Natural killer cell treated with Interleukin-12 subunit alpha and Interleukin-12 subunit beta and Interleukin-15 and Interleukin-18, amount 100 ng/mL, for 72 hours (primary cell): ENCODE data around the gene EPHA5. TPM values are rescaled to one million over a fixed set of nuclear protein-coding genes. Genes with fewer than 3 reads are reported as not detected.

Experiments used
- ATAC-seq, 2 donors: fragments of 150-1000 bp; cut with Tn5 transposase in 1 of 2; sonication (Bioruptor Pico), chemical (Tn5 transposase) in 1 of 2; 2 replicates each; pipeline ENCODE4 v1.10.0; 2021
- DNase-seq: peaks from one replicate; pipeline ENCODE4 v3.0.0; 2022; ENCODE audit warnings: low spot score
- H3K27ac Mint-ChIP-seq, 2 donors: 1 replicate in 1 of 2; 2 replicates in 1 of 2; pipeline ENCODE4 v1.8.0; 2022; ENCODE audit warnings: mixed read lengths in 2 of 2, mild to moderate bottlenecking in 1 of 2, moderate library complexity in 1 of 2
- H3K27me3 Mint-ChIP-seq, 2 donors: 1 replicate in 1 of 2; 2 replicates in 1 of 2; pipeline ENCODE4 v1.8.0; 2022; ENCODE audit warnings: mixed read lengths in 2 of 2
- H3K36me3 Mint-ChIP-seq: one replicate; pipeline ENCODE4 v1.8.0; 2022; ENCODE audit warnings: mixed read lengths
- H3K4me1 Mint-ChIP-seq, 2 donors: 1 replicate in 1 of 2; 2 replicates in 1 of 2; pipeline ENCODE4 v1.8.0; 2022; ENCODE audit warnings: low read depth in 2 of 2, mixed read lengths in 2 of 2, mild to moderate bottlenecking in 1 of 2
- H3K4me3 Mint-ChIP-seq: one replicate; pipeline ENCODE4 v1.8.0; 2022; ENCODE audit warnings: mixed read lengths
- H3K9me3 Mint-ChIP-seq: 2 replicates; pipeline ENCODE4 v1.8.0; 2022; ENCODE audit warnings: mixed read lengths
- total RNA-seq, 2 donors: library from RNA; stranded (reverse); gene quantifications; one replicate each; pipeline ENCODE4 v1.2.3, GENCODE V29; 2022

EPHA5 gene
- total RNA-seq, 2 donors from 2014 or later, result not detected

- Mint-ChIP-seq H3K27ac (no peak overlapping the region), H3K27me3 (no peaks in the 10 kb centered on the region), H3K36me3 (no peaks in the 10 kb centered on the region), H3K4me3 (no peak overlapping the region), H3K9me3 (no peaks in the 10 kb centered on the region), H3K4me1 (no peaks in the 10 kb centered on the region)
- DNase-seq (no peak), ATAC-seq (no peak)
Measured at GRCh38 chr4:65654976-65655375, 15.3 kb downstream of the EPHA5 start.

- H3K36me3 Mint-ChIP-seq, result no peaks in the 10 kb centered on the region
- ATAC-seq (no peak), DNase-seq (no peak)
- H3K27ac Mint-ChIP-seq, result no peak overlapping the region
- H3K4me1 Mint-ChIP-seq, result no peaks in the 10 kb centered on the region
- peaks cover 5% of the 10 kb centered on the region for H3K9me3 Mint-ChIP-seq
- no peaks in the 10 kb centered on the region for H3K27me3 Mint-ChIP-seq
- H3K4me3 Mint-ChIP-seq, result no peak overlapping the region
Measured at GRCh38 chr4:65653740-65654361, 16.4 kb downstream of the EPHA5 start.

GRCh38 chr4:65651751-65652150 is 18.5 kb downstream of the EPHA5 start:
- Mint-ChIP-seq H3K9me3 (peaks cover 5% of the 10 kb centered on the region), H3K36me3 (no peaks in the 10 kb centered on the region), H3K27me3 (no peaks in the 10 kb centered on the region), H3K4me1 (no peaks in the 10 kb centered on the region), H3K4me3 (no peak overlapping the region), H3K27ac (no peak overlapping the region)
- ATAC-seq (no peak), DNase-seq (no peak)

- DNase-seq (no peak), ATAC-seq (no peak)
- no peak overlapping the region for H3K27ac Mint-ChIP-seq
- no peaks in the 10 kb centered on the region for H3K36me3 Mint-ChIP-seq
- H3K27me3 Mint-ChIP-seq, result no peaks in the 10 kb centered on the region
- no peaks in the 10 kb centered on the region for H3K4me1 Mint-ChIP-seq
- peaks cover 5% of the 10 kb centered on the region for H3K9me3 Mint-ChIP-seq
- H3K4me3 Mint-ChIP-seq, result no peak overlapping the region
Measured at GRCh38 chr4:65651031-65651430, 19.3 kb downstream of the EPHA5 start.

GRCh38 chr4:65646136-65646535 is 24.2 kb downstream of the EPHA5 start:
- Mint-ChIP-seq H3K27ac (no peak overlapping the region), H3K4me1 (no peaks in the 10 kb centered on the region), H3K4me3 (no peak overlapping the region), H3K27me3 (no peaks in the 10 kb centered on the region), H3K9me3 (peaks cover 8% of the 10 kb centered on the region), H3K36me3 (no peaks in the 10 kb centered on the region)
- ATAC-seq, result no peak
- no peak for DNase-seq

GRCh38 chr4:65645185-65645584 is 25.1 kb downstream of the EPHA5 start:
- no peak for ATAC-seq
- Mint-ChIP-seq H3K27ac (no peak overlapping the region), H3K9me3 (peaks cover 8% of the 10 kb centered on the region), H3K27me3 (no peaks in the 10 kb centered on the region), H3K4me3 (no peak overlapping the region), H3K4me1 (no peaks in the 10 kb centered on the region), H3K36me3 (no peaks in the 10 kb centered on the region)
- no peak for DNase-seq

GRCh38 chr4:65635051-65635821 is 35.1 kb downstream of the EPHA5 start:
- no peak for DNase-seq
- Mint-ChIP-seq H3K4me1 (no peaks in the 10 kb centered on the region), H3K36me3 (no peaks in the 10 kb centered on the region), H3K27ac (no peak overlapping the region), H3K4me3 (no peak overlapping the region), H3K9me3 (peaks cover 15% of the 10 kb centered on the region), H3K27me3 (no peaks in the 10 kb centered on the region)
- no peak for ATAC-seq

GRCh38 chr4:65624651-65625050 is 45.6 kb downstream of the EPHA5 start:
- H3K27ac Mint-ChIP-seq, result no peak overlapping the region
- H3K9me3 Mint-ChIP-seq, result no peaks in the 10 kb centered on the region
- no peak overlapping the region for H3K4me3 Mint-ChIP-seq
- H3K27me3 Mint-ChIP-seq, result no peaks in the 10 kb centered on the region
- ATAC-seq, result no peak
- no peaks in the 10 kb centered on the region for H3K4me1 Mint-ChIP-seq
- no peaks in the 10 kb centered on the region for H3K36me3 Mint-ChIP-seq
- no peak for DNase-seq

GRCh38 chr4:65623506-65623905 is 46.8 kb downstream of the EPHA5 start:
- ATAC-seq, result no peak
- H3K4me3 Mint-ChIP-seq, result no peak overlapping the region

GRCh38 chr4:65617416-65617815 is 52.9 kb downstream of the EPHA5 start:
- DNase-seq, result no peak
- no peak for ATAC-seq
- no peak overlapping the region for H3K4me3 Mint-ChIP-seq
- H3K27ac Mint-ChIP-seq, result no peak overlapping the region
- H3K36me3 Mint-ChIP-seq, result no peaks in the 10 kb centered on the region
- no peaks in the 10 kb centered on the region for H3K4me1 Mint-ChIP-seq
- H3K9me3 Mint-ChIP-seq, result peaks cover 6% of the 10 kb centered on the region
- no peaks in the 10 kb centered on the region for H3K27me3 Mint-ChIP-seq

More at GRCh38 chr4:65623506-65623905, 46.8 kb downstream of the EPHA5 start:
- Mint-ChIP-seq H3K4me1 (no peaks in the 10 kb centered on the region), H3K36me3 (no peaks in the 10 kb centered on the region), H3K27me3 (no peaks in the 10 kb centered on the region), H3K27ac (no peak overlapping the region), H3K9me3 (no peaks in the 10 kb centered on the region)
- no peak for DNase-seq

- no peaks in the 10 kb centered on the region for H3K27me3 Mint-ChIP-seq
- no peaks in the 10 kb centered on the region for H3K36me3 Mint-ChIP-seq
- H3K4me1 Mint-ChIP-seq, result no peaks in the 10 kb centered on the region
- H3K27ac Mint-ChIP-seq, result no peak overlapping the region
- ATAC-seq (no peak), DNase-seq (no peak)
- peaks cover 6% of the 10 kb centered on the region for H3K9me3 Mint-ChIP-seq
- H3K4me3 Mint-ChIP-seq, result no peak overlapping the region
Measured at GRCh38 chr4:65604515-65604914, 65.8 kb downstream of the EPHA5 start.

GRCh38 chr4:65600656-65601055 is 69.6 kb downstream of the EPHA5 start:
- no peak for ATAC-seq
- Mint-ChIP-seq H3K27ac (no peak overlapping the region), H3K4me1 (no peaks in the 10 kb centered on the region), H3K4me3 (no peak overlapping the region), H3K36me3 (no peaks in the 10 kb centered on the region), H3K27me3 (no peaks in the 10 kb centered on the region), H3K9me3 (peaks cover 10% of the 10 kb centered on the region)
- DNase-seq, result no peak

GRCh38 chr4:65599340-65599739 is 70.9 kb downstream of the EPHA5 start:
- Mint-ChIP-seq H3K27ac (no peak overlapping the region), H3K9me3 (peaks cover 4% of the 10 kb centered on the region)

GRCh38 chr4:65597697-65598096 is 72.6 kb downstream of the EPHA5 start:
- H3K4me3 Mint-ChIP-seq, result no peak overlapping the region
- DNase-seq (no peak), ATAC-seq (no peak)
- peaks cover 4% of the 10 kb centered on the region for H3K9me3 Mint-ChIP-seq
- no peaks in the 10 kb centered on the region for H3K4me1 Mint-ChIP-seq
- no peaks in the 10 kb centered on the region for H3K36me3 Mint-ChIP-seq
- H3K27me3 Mint-ChIP-seq, result no peaks in the 10 kb centered on the region
- no peak overlapping the region for H3K27ac Mint-ChIP-seq

More at GRCh38 chr4:65599340-65599739, 70.9 kb downstream of the EPHA5 start:
- Mint-ChIP-seq H3K4me1 (no peaks in the 10 kb centered on the region), H3K36me3 (no peaks in the 10 kb centered on the region), H3K27me3 (no peaks in the 10 kb centered on the region), H3K4me3 (no peak overlapping the region)
- ATAC-seq (no peak), DNase-seq (no peak)
